NOMO-1 treated with dmso at 0.1 percent for 144 hours (cell line): ENCODE results near the gene COMP.
"Not testable (repeated sequence)": the region's sequence is repeated elsewhere in the genome, so short reads cannot be mapped to it uniquely, and the experiment has no call there.

ENCODE experiments used
- DNase-seq: peaks from one replicate; lab custom pipeline; 2025; ENCODE audit not compliant: unreplicated experiment; lab: John Stamatoyannopoulos, UW

COMP gene

GRCh38 chr19:18749362-18750231 is 41.5 kb downstream of the COMP start:
- DNase-seq, result no peak

- no peak for DNase-seq
These were observed 44.4 kb downstream of the COMP start for GRCh38 chr19:18746401-18747325.

GRCh38 chr19:18745931-18746330 is 45.2 kb downstream of the COMP start:
- no peak for DNase-seq

GRCh38 chr19:18745012-18745735 is 45.9 kb downstream of the COMP start:
- DNase-seq, result no peak

- DNase-seq, result no peak
These were observed 47.2 kb downstream of the COMP start for GRCh38 chr19:18743784-18744418.

- no peak for DNase-seq
These were observed 48.0 kb downstream of the COMP start for GRCh38 chr19:18742838-18743783.

- no peak for DNase-seq
These were observed 48.8 kb downstream of the COMP start for GRCh38 chr19:18742324-18742723.

GRCh38 chr19:18741124-18742121 is 49.7 kb downstream of the COMP start:
- DNase-seq, result no peak

GRCh38 chr19:18738961-18739690 is 52.0 kb downstream of the COMP start:
- DNase-seq, result no peak

- no peak for DNase-seq
These were observed 53.2 kb downstream of the COMP start for GRCh38 chr19:18737954-18738351.

GRCh38 chr19:18737337-18737953 is 53.7 kb downstream of the COMP start:
- no peak for DNase-seq

- DNase-seq, result no peak
These were observed 54.4 kb downstream of the COMP start for GRCh38 chr19:18736415-18737336.

- no peak for DNase-seq
These were observed 55.4 kb downstream of the COMP start for GRCh38 chr19:18735752-18736151.

GRCh38 chr19:18735324-18735723 is 55.8 kb downstream of the COMP start:
- DNase-seq, result no peak

- DNase-seq, result not testable (repeated sequence)
These were observed 57.3 kb downstream of the COMP start for GRCh38 chr19:18733762-18734332.

GRCh38 chr19:18733196-18733647 is 57.9 kb downstream of the COMP start:
- no peak for DNase-seq
